ENCODE measurements around the gene FOXP1.

DNA sequence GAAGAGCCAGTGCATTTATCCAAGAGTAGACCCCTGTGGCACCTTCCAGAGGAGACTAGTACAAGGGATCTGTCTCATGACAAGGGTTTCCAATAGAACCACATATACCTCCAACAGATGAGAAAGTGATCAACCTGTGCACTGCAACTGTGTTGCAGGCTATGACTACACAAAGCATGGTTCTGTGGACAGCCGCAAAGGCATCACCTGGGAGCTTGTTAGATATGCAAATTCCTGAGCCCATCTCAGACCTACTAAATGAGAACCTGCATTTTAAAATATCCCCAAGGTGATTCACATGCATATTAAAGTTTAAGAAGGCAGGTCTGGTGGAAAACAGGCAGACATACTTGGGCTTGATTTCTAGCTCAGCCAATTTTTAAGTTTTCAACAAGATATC, 368.7 kb downstream of the FOXP1 start:
- TF ChIP-seq CTCF (IDR thresholded peaks at IDR 0.05; ENCODE audit: low read length) = no peak
- TF ChIP-seq EZH2 (IDR thresholded peaks at IDR 0.05; ENCODE audit: borderline replicate concordance, low read length) = no peak
